Renal pelvis (tissue), 12 donors: ENCODE measurements around the gene OR2T1. TPM values are rescaled to one million over a fixed set of nuclear protein-coding genes. Genes with fewer than 3 reads are reported as not detected.
"Not testable (repeated sequence)": the region's sequence is repeated elsewhere in the genome, so short reads cannot be mapped to it uniquely, and the experiment has no call there.

Source experiments
- DNase-seq: peaks from one replicate; pipeline ENCODE4 v3.0.0-alpha.2; 2013
- long read RNA-seq, 16 experiments: transcript quantifications; one replicate each; lab custom pipeline, GENCODE V29; 2026
- polyA plus RNA-seq, 3 donors: library from polyadenylated mRNA; unstranded; fragments of 120-200 nt; gene quantifications; one replicate each; pipeline ENCODE4 v1.2.1, GENCODE V29; 2013; ENCODE audit not compliant: insufficient read length in 3 of 3

OR2T1 gene, protein sequence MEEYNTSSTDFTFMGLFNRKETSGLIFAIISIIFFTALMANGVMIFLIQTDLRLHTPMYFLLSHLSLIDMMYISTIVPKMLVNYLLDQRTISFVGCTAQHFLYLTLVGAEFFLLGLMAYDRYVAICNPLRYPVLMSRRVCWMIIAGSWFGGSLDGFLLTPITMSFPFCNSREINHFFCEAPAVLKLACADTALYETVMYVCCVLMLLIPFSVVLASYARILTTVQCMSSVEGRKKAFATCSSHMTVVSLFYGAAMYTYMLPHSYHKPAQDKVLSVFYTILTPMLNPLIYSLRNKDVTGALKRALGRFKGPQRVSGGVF
- polyA plus RNA-seq: not detected
- long read RNA-seq, donor 1: 0 reads
- long read RNA-seq, donor 2: 0 reads
- long read RNA-seq, donor 3: 0 reads
- long read RNA-seq, donor 4: 0 reads
- long read RNA-seq, donor 5: 0 reads
- long read RNA-seq, donor 6: 0 reads
- long read RNA-seq, donor 7: 0 reads
- long read RNA-seq, donor 8: 0 reads
- long read RNA-seq, donor 9: 0 reads
- long read RNA-seq, donor 10: 0 reads
- long read RNA-seq, donor 11: 0 reads
- long read RNA-seq, donor 12: 0 reads
- long read RNA-seq, donor 13: 0 reads
- long read RNA-seq, donor 14: 0 reads
- long read RNA-seq, donor 15: 0 reads
- long read RNA-seq, donor 16: 0 reads

DNA sequence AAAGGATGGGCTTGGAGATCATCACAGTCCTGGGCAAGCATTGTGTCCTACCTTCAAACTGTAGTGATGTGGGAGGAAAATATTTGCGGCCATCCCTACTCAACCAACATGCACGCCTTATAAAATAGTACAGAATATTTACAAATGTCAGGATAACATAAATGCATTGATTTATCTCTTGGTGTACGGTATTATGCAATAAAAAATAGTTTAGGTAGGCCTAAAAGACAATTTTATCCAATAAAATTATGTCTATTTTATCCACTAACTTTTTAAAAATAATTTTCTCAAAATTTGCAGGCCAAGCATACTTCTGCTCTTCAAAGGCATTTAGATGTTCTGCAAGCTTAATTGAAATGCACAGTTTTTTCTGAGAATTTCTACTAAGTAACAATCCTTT is at the start of gene OR2T1:
OR2T1 (plus strand) TSS at position 301 of the 400 bp plus-strand sequence. CDS start 3,100 bp downstream, outside the sequence.
- no peak for DNase-seq

- no peak for DNase-seq
These were observed 43.4 kb upstream of the OR2T1 start for GRCh38 chr1:248359415-248359814.

- DNase-seq: no peak
These were observed 41.6 kb upstream of the OR2T1 start, which contains the start of gene OR2T4 for GRCh38 chr1:248361121-248361715. OR2T4 (plus strand) TSS chr1:248361665; CDS start chr1:248361665, 0 bp downstream.

DNA sequence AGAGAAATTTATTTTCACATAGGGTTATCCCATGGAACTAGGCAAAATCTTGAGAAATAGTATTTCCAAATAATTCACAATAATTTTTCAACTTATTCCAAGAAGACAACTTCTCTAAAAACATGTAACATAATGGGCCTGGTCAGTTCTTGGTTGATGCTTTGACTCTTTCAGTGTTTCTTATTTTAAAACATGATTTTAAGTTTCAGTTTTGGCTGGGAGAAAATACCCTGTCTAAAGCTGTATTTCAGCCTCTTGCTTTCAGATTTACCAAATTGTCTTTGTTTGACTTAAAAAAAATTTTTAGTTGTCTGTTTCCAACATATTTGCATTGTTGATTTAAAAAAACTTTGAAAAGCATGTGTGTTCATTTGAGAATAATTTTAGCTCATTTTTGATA is 36.2 kb upstream of the OR2T1 start:
- DNase-seq: no peak

DNA sequence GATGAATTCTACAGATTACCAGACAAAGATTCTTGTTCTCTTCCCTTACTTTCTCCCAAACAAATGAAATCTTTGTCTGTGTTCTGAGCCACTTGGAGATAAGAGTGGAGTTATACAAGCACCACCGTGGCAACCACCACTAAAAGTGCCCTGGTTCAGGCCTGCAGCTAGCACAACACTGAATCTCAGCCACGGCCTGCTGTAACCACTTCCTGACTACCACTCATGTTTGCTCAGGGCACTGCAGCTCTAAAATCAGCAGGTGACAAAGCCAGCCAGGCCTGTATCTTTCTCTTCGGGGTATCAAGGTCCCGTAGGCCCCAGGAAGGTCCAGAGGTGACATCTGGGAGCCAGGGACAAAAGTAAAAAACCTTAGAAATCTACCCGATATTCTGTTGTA is 30.5 kb upstream of the OR2T1 start:
- no peak for DNase-seq

DNA sequence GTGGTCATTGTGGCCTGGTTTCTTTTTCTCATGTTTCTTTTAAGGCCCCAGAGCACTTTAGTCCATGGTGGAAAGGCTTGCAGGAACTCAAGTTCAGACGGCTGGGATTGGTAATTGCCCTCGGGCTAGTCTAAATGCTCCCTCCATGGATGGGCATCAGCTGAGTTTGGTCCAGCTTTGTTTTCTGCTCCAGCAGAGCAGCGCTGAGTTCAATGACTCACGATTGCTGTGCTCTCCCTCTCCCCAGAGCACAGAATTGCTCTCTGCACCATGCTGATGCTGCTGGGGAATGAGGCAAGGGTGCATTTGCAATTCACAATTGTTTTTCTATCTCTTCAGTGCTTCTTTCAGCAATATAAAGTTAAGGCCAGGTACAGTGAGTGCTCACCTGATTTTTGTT is 29.1 kb upstream of the OR2T1 start:
- DNase-seq: no peak

- DNase-seq: no peak
These were observed 27.4 kb upstream of the OR2T1 start, which contains the start of gene OR2T6 for GRCh38 chr1:248375446-248375845. OR2T6 (plus strand) TSS chr1:248375746; CDS start chr1:248387609, 11,863 bp downstream.

DNA sequence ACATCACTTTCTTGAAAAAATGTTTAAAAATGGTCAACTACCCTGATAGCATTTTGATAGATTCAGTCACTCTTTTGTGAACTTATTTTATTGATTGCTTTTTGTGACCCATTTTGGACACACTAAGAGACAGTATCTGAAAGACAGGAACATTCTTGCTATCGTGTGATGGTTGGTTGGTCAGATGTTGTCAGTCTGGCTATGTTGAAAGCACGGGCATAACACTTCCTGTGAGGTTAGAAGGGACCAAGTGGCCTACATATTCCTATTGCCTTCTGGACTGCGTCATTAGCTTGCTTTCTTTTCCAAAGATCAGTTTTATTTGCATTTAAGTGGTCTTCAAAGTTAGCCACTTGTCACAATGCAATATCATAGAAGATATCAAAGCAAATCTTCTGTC is 25.9 kb upstream of the OR2T1 start:
- no peak for DNase-seq

DNA sequence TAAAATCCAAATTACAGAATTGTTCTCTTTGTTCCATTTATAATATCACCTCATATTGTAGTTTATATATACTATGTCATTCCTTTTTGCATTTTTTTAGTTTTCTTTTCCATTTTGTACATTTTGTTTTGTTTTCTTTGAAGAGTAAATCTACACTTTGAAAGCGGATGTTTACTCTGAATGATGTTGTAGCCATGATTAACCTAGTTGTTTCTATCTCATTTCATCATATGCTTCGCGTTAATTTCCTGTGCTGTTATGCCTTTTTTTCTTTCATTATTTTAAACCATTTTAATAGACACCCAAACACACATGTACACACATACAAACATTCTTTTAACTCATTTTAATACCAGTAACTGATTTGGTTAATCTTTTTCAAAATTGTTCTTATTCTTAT is 22.0 kb upstream of the OR2T1 start:
- no peak for DNase-seq

- no peak for DNase-seq
These were observed 14.4 kb upstream of the OR2T1 start for GRCh38 chr1:248388426-248388825.

GRCh38 chr1:248393050-248393449 is 9.8 kb upstream of the OR2T1 start:
- no peak for DNase-seq

- DNase-seq: no peak
These were observed 1.2 kb downstream of the OR2T1 start for GRCh38 chr1:248404024-248404423.

DNA sequence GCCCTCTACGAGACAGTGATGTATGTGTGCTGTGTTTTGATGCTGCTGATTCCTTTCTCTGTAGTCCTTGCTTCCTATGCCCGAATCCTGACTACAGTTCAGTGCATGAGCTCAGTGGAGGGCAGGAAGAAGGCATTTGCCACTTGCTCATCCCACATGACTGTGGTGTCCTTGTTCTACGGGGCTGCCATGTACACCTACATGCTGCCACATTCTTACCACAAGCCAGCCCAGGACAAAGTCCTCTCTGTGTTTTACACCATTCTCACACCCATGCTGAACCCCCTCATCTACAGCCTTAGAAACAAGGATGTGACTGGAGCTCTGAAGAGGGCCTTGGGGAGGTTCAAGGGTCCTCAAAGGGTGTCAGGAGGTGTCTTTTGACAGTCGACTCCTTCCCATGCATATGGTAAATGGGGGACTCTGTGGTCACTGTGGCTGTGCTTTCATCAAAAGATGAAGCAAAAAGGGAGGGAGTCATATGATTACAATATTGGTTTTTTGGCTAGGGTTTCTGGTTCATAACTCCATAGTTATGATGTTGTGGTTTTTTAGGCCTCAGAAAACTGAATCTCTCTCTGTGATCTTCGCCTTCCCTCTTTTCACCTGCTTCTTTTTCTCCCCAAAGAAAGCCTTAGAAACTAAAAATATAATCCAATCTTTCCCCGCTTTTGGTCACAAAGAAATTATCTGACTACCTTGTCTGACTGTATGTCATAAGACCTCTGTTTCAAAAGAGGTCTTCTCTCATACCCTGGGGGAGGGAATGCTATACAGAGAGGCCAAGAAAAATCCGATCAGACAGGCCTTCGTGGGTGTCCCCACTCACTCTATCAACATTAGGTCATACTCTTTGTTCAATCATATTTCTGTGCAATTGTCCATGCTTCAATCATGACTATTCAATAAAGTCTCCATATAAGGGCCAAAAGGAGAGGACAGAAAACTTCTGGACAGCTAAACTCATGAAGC is 4.2 kb downstream of the OR2T1 start:
- no peak for DNase-seq

DNA sequence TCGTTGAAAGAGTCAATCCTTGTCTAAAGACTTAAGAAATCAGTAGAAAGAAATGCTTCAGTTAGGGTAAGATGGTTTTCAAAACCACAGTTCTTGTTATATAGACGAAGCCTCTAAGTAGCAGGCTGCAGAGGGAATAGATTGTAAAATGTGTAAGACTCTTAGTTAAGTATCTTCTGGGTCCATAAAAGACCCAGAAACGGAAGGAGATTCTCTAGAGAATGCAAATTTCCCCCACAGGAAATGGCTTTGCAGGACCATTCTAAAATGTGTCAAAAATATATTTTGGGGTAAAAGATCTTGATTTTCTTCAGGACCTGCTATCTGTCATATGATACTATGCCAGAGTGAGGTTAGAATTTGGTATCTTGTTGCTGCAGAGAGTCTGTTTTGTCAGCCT is 13.4 kb downstream of the OR2T1 start:
- no peak for DNase-seq

DNA sequence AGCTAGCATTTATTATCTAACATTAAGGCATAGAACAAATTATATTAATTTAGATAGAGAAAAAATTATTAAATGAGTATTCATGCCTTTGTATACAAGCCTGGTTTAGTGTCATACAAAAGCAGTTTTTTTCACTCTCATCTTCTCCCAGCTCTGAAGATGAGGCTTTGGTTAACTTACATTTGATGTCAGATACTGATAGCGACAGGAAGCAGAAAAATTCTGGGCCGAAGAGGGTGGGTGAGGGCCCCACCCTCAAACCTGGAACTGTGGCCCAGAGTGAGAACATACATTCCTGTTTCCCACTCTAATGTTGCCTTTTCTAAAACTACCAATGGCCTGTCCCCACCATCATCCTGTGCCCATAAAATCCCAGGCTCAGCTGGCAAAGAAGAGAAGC is 15.0 kb downstream of the OR2T1 start:
- no peak for DNase-seq

- no peak for DNase-seq
These were observed 18.5 kb downstream of the OR2T1 start for GRCh38 chr1:248421384-248421783.

DNA sequence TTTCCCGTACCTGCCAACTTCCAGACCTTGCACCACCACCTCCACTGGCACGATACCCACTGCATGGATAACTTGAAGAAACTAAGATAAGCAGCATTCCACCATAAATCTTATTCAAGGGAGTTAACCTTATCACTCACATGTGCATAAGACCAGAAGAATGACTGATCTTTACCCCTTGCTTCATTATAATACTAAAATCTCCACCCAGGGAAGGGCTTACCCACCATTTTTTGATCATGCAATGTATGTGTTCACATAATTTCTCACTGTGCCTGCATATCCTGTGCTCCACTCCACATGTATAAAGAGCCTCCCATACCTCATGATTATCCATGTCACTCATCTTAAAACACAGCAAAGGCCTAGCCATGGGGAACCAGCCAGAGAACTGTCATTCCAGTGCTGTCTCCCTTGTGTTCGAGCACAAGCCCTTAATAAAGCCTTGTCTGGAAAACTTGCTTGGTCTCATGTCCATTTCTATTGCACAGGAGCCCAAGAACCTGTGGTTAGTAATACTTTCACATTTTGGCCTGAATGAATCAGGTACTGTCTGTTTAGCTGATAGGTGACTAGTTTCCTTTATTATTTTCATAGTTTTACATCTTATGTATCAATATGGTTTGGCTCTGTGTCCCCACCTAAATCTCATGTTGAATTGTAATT is 24.8 kb downstream of the OR2T1 start:
- DNase-seq: not testable (repeated sequence)

GRCh38 chr1:248428192-248428533 is 25.3 kb downstream of the OR2T1 start:
- not testable (repeated sequence) for DNase-seq

DNA sequence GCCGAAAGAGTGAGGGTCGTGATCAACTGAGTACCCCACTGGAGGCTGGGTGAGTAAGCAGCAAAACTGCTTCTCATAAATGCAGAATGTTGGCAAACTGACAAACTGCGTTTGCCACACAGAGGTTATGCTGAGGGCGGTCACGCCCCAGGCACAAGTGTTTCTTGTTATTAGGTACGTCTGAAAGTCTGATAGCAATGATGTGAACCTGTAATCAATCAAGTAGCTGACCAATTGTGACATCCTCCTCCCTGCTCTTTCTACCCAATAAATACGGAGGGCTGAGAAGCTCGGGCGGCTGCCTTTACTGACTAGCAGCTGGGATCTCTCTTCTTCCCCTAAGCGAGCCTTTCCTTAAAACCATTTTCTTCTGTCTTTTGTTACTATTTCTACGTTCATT is 28.8 kb downstream of the OR2T1 start:
- DNase-seq: not testable (repeated sequence)

- not testable (repeated sequence) for DNase-seq
These were observed 29.4 kb downstream of the OR2T1 start for GRCh38 chr1:248432201-248432600.

DNA sequence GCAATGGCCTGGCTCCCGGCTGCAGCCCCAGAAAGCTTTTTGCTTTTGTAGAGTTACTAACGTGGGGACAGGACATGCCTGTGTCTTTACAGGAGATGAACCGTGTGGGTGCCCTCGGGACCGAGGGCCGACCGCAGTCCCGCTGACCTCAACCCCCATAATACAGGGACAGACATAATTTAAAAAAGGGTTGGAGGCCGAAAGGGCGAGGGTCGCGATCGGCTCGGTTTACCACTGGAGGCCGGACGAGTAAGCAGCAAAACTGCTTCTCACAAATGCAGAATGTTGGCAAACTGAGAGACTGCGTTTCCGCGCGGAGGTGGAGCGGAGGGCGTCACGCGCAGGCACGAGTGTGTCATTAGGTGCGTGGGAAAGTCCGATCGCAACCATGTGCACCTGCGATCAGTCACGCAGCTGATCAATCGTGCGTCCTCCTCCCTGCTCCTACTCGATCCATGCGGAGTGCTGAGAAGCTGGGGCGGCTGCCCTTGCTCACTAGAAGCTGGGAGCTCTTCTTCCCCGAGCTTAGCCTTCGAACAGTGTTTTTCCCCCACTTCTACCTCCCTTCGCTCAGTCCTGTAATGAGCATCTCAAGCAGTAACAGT is 31.1 kb downstream of the OR2T1 start:
- not testable (repeated sequence) for DNase-seq
